Osteoblast (primary cell): ENCODE measurements around the gene IMPA2. TPM values are rescaled to one million over a fixed set of nuclear protein-coding genes. Genes with fewer than 3 reads are reported as not detected.

Source experiments
- DNase-seq: peaks from one replicate; pipeline ENCODE4 v3.0.0; 2011; ENCODE audit warnings: low spot score, mixed read lengths; ENCODE audit not compliant: insufficient read length; ENCODE audit errors: missing footprints
- H2AFZ ChIP-seq: 2 replicates; pipeline ENCODE4 v1.6.0; 2011; ENCODE audit warnings: mild to moderate bottlenecking, low read length
- H3K27ac ChIP-seq: 2 replicates; pipeline ENCODE4 v1.5.1; 2011; ENCODE audit warnings: mild to moderate bottlenecking, low read depth, low read length, moderate library complexity
- H3K27me3 ChIP-seq: 2 replicates; pipeline ENCODE4 v1.6.0; 2012; ENCODE audit warnings: mild to moderate bottlenecking, control low read depth, inconsistent platforms, low read length, moderate library complexity; ENCODE audit not compliant: insufficient read depth
- H3K36me3 ChIP-seq: 2 replicates; pipeline ENCODE4 v1.5.1; 2011; ENCODE audit warnings: mild to moderate bottlenecking, low read length, control low read depth, moderate library complexity; ENCODE audit not compliant: insufficient read depth
- H3K4me1 ChIP-seq: 2 replicates; pipeline ENCODE4 v1.5.1; 2011; ENCODE audit warnings: mild to moderate bottlenecking, low read length, control low read depth, moderate library complexity; ENCODE audit not compliant: insufficient read depth
- H3K4me2 ChIP-seq: 2 replicates; pipeline ENCODE4 v1.6.0; 2011; ENCODE audit warnings: mild to moderate bottlenecking, low read length; ENCODE audit not compliant: insufficient read depth
- H3K4me3 ChIP-seq: fragments of 200-600 bp; sonication (generic); 3 replicates; pipeline ENCODE4 v1.5.1; 2012; ENCODE audit warnings: mild to moderate bottlenecking, low read length, inconsistent platforms; ENCODE audit not compliant: insufficient read depth
- H3K79me2 ChIP-seq: 2 replicates; pipeline ENCODE4 v1.6.0; 2012; ENCODE audit warnings: mild to moderate bottlenecking, low read length, control low read depth, inconsistent platforms; ENCODE audit not compliant: insufficient read depth
- H3K9me3 ChIP-seq: 2 replicates; pipeline ENCODE4 v1.5.1; 2011; ENCODE audit warnings: low read depth, low read length, control low read depth
- H4K20me1 ChIP-seq: 2 replicates; pipeline ENCODE4 v1.6.0; 2012; ENCODE audit warnings: mild to moderate bottlenecking, low read length, control low read depth; ENCODE audit not compliant: insufficient read depth
- CTCF ChIP-seq: IDR thresholded peaks from 2 replicates; pipeline ENCODE4 v1.5.1; 2011; ENCODE audit warnings: mild to moderate bottlenecking, low read depth, low read length, moderate library complexity; ENCODE audit errors: extremely low read depth
- total RNA-seq: library from RNA; depleted of rRNA; stranded (reverse); fragments of >200 nt; gene quantifications from 2 replicates; pipeline ENCODE4 v1.2.3, GENCODE V29; 2012

IMPA2 gene
- total RNA-seq, 1 donor = 11.2 TPM

- no peaks in the 10 kb centered on the region for H3K9me3 ChIP-seq
- no peak overlapping the region for H2AFZ ChIP-seq
- H3K4me2 ChIP-seq = no peak overlapping the region
- no peak overlapping the region for H3K4me3 ChIP-seq
- no peaks in the 10 kb centered on the region for H4K20me1 ChIP-seq
- H3K27me3 ChIP-seq = no peaks in the 10 kb centered on the region
- TF ChIP-seq CTCF = no peak
- no peaks in the 10 kb centered on the region for H3K36me3 ChIP-seq
- peaks cover 3% of the 10 kb centered on the region for H3K79me2 ChIP-seq
- peaks cover 33% of the 10 kb centered on the region for H3K4me1 ChIP-seq
- no peak overlapping the region for H3K27ac ChIP-seq
- no peak for DNase-seq
Measured at GRCh38 chr18:12044591-12044990, 63.3 kb downstream of the IMPA2 start.

GRCh38 chr18:12046046-12046750 lies 64.9 kb downstream of the IMPA2 start:
- no peak for TF ChIP-seq CTCF
- H3K4me2 ChIP-seq = no peak overlapping the region
- no peaks in the 10 kb centered on the region for H3K9me3 ChIP-seq
- H3K27ac ChIP-seq = no peak overlapping the region
- H3K36me3 ChIP-seq = no peaks in the 10 kb centered on the region
- peaks cover 30% of the 10 kb centered on the region for H3K4me1 ChIP-seq
- no peak overlapping the region for H2AFZ ChIP-seq
- H3K4me3 ChIP-seq = no peak overlapping the region
- peaks cover 3% of the 10 kb centered on the region for H3K79me2 ChIP-seq
- no peak for DNase-seq
- no peaks in the 10 kb centered on the region for H3K27me3 ChIP-seq
- H4K20me1 ChIP-seq = no peaks in the 10 kb centered on the region

GRCh38 chr18:12046751-12047335 lies 65.5 kb downstream of the IMPA2 start:
- Histone ChIP-seq H3K4me2 (no peak overlapping the region), H3K4me3 (no peak overlapping the region), H3K79me2 (peaks cover 3% of the 10 kb centered on the region), H3K27me3 (no peaks in the 10 kb centered on the region), H3K36me3 (no peaks in the 10 kb centered on the region), H2AFZ (no peak overlapping the region), H3K9me3 (no peaks in the 10 kb centered on the region), H3K27ac (no peak overlapping the region), H4K20me1 (no peaks in the 10 kb centered on the region), H3K4me1 (peaks cover 23% of the 10 kb centered on the region)
- no peak for DNase-seq
- peak; percentile 15 for TF ChIP-seq CTCF

GRCh38 chr18:12048010-12048826 lies 66.9 kb downstream of the IMPA2 start:
- Histone ChIP-seq H3K36me3 (no peaks in the 10 kb centered on the region), H4K20me1 (no peaks in the 10 kb centered on the region), H3K27me3 (no peaks in the 10 kb centered on the region), H3K4me1 (peaks cover 18% of the 10 kb centered on the region), H3K27ac (peak overlapping the region; percentile 92), H2AFZ (peak overlapping the region; percentile 95), H3K4me2 (peak overlapping the region; percentile 78), H3K4me3 (peak overlapping the region; percentile 54), H3K79me2 (peaks cover 3% of the 10 kb centered on the region), H3K9me3 (no peaks in the 10 kb centered on the region)
- no peak for DNase-seq
- no peak for TF ChIP-seq CTCF
